Suprapubic skin (tissue), 4 donors: ENCODE data around the gene ZSWIM5. TPM values are rescaled to one million over a fixed set of nuclear protein-coding genes. Genes with fewer than 3 reads are reported as not detected.
"Not testable (repeated sequence)": the region's sequence is repeated elsewhere in the genome, so short reads cannot be mapped to it uniquely, and the experiment has no call there.

Experiments
- DNase-seq, 2 donors: peaks; one replicate each; pipeline ENCODE4 v3.0.0-alpha.2; 2019; ENCODE audit warnings: low spot score in 2 of 2
- H3K27ac ChIP-seq: fragments of 200-600 bp; sonication (generic); one replicate; pipeline ENCODE4 v1.5.1; 2019
- H3K27me3 ChIP-seq: fragments of 200-600 bp; sonication (generic); one replicate; pipeline ENCODE4 v1.5.1; 2019
- H3K36me3 ChIP-seq: fragments of 200-600 bp; sonication (generic); one replicate; pipeline ENCODE4 v1.5.1; 2019
- H3K4me1 ChIP-seq: fragments of 200-600 bp; sonication (generic); one replicate; pipeline ENCODE4 v1.5.1; 2019
- H3K4me3 ChIP-seq: fragments of 200-600 bp; sonication (generic); one replicate; pipeline ENCODE4 v1.5.1; 2019; ENCODE audit warnings: mild to moderate bottlenecking
- H3K9me3 ChIP-seq: fragments of 200-600 bp; sonication (generic); one replicate; pipeline ENCODE4 v1.5.1; 2019
- EP300 ChIP-seq: sonication (generic); formaldehyde crosslinking; IDR thresholded peaks from one replicate; pipeline ENCODE4 v1.6.1; 2017; ENCODE audit warnings: antibody characterized with exemption
- POLR2A ChIP-seq, 2 donors: fragments of 450-650 bp; IDR thresholded peaks; one replicate each; pipeline ENCODE4 v1.6.1; 2017; ENCODE audit warnings: antibody characterized with exemption in 2 of 2, mild to moderate bottlenecking in 2 of 2, moderate library complexity in 2 of 2
- POLR2AphosphoS5 ChIP-seq, 3 donors: sonication (generic); formaldehyde crosslinking; IDR thresholded peaks; one replicate each; pipeline ENCODE4 v1.6.1; 2017; ENCODE audit warnings: antibody characterized with exemption in 3 of 3
- WGBS: methylation state at CpG from one replicate; pipeline ENCODE4 v1.1.5; 2018; 5-methylcytosine and 5-hydroxymethylcytosine counted together
- total RNA-seq, 4 donors: library from RNA; depleted of rRNA; stranded (reverse); fragments of >200 nt; gene quantifications; one replicate each; pipeline ENCODE4 v1.1.0, GENCODE V29; 2016
- TF ChIP-seq, protein P1 (sequence below), 2 donors: fragments of 200-600 bp in 1 of 2; fragments of 450-650 bp in 1 of 2; sonication (generic) in 1 of 2; IDR thresholded peaks; one replicate each; pipeline ENCODE4 v1.5.1; 2016 to 2019; ENCODE audit warnings: antibody characterized with exemption in 2 of 2, mild to moderate bottlenecking in 1 of 2, moderate library complexity in 1 of 2

Gene ZSWIM5
- total RNA-seq, 4 donors from 2014 or later = 1.9 to 3.5 (median 2.8) TPM

DNA sequence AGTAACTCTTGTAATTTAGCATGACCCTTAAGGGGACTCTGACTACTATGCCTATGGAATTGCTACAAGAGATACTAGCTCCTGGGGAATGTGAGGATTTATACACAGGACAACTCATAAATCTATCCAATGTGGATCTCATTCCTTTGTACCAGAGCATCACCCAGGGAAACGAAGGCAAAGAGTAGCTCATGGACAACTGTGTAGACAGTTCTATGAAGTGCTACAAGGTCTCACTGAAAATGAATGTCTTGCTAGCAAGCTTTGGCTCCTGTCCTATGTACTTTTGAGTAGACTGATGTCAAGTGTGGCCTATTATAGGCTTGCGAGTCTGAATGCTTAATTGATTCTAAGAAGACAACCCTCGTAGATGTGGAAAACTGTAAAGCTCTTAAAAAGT, 93.7 kb downstream of the ZSWIM5 start:
- 88% methylated on average over 3 of the region's 3 CpGs for WGBS

DNA sequence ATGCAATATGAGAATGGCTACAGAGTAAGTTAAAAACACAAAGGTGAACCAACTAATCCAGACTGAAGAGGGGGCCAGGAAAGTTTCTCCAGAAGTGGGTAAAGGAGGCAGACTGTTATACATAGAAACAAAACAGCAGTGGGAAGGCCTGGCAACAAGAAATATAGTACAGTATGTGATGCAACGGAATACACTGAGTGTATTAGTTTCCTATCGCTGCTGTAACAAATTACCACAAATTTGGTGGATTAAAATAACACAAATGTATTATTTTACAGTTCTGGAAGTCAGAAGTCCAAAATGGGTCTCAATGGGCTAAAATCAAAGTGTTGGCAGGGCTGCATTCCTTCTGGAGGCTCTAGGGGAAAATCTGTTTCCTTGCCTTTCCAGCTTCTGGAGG, 95.2 kb downstream of the ZSWIM5 start:
- Histone ChIP-seq H3K4me1 (no peaks in the 10 kb centered on the region), H3K27me3 (no peaks in the 10 kb centered on the region), H3K36me3 (no peaks in the 10 kb centered on the region), H3K27ac (no peak overlapping the region), H3K4me3 (no peak overlapping the region), H3K9me3 (no peaks in the 10 kb centered on the region)
- TF ChIP-seq EP300 (no peak), POLR2AphosphoS5 (IDR thresholded peaks at IDR 0.05) (no peak), POLR2A (IDR thresholded peaks at IDR 0.05) (no peak)
- TF ChIP-seq, protein P1, sequence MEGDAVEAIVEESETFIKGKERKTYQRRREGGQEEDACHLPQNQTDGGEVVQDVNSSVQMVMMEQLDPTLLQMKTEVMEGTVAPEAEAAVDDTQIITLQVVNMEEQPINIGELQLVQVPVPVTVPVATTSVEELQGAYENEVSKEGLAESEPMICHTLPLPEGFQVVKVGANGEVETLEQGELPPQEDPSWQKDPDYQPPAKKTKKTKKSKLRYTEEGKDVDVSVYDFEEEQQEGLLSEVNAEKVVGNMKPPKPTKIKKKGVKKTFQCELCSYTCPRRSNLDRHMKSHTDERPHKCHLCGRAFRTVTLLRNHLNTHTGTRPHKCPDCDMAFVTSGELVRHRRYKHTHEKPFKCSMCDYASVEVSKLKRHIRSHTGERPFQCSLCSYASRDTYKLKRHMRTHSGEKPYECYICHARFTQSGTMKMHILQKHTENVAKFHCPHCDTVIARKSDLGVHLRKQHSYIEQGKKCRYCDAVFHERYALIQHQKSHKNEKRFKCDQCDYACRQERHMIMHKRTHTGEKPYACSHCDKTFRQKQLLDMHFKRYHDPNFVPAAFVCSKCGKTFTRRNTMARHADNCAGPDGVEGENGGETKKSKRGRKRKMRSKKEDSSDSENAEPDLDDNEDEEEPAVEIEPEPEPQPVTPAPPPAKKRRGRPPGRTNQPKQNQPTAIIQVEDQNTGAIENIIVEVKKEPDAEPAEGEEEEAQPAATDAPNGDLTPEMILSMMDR (IDR thresholded peaks at IDR 0.05) = no peak
- no peak for DNase-seq
- 94% methylated on average over 2 of the region's 2 CpGs for WGBS

More for the DNA sequence above, 93.7 kb downstream of the ZSWIM5 start:
- no peaks in the 10 kb centered on the region for H3K36me3 ChIP-seq
- no peaks in the 10 kb centered on the region for H3K9me3 ChIP-seq
- H3K4me1 ChIP-seq = no peaks in the 10 kb centered on the region
- no peaks in the 10 kb centered on the region for H3K27me3 ChIP-seq
- no peak for TF ChIP-seq POLR2AphosphoS5 (IDR thresholded peaks at IDR 0.05)
- TF ChIP-seq POLR2A (IDR thresholded peaks at IDR 0.05) = no peak
- TF ChIP-seq, protein P1 (IDR thresholded peaks at IDR 0.05) = no peak
- TF ChIP-seq EP300 = no peak
- no peak for DNase-seq
- no peak overlapping the region for H3K4me3 ChIP-seq
- no peak overlapping the region for H3K27ac ChIP-seq

DNA sequence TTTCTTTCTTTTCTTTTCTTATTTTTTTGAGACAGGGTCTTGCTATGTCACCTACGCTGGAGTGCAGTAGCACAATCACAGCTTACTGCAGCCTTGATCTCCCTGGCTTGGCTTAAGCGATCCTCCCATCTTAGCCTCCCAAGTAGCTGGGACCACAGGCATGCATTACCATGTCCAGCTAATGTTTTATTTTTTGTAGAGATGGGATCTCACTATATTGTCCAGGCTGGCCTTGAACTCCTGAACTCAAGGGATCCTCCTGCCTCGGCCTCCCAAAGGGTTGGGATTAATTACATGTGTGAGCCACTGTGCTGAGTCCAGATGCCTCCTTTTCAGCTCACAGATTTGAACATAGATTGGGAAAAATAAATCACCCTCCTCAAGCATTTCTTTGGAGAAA, 98.6 kb downstream of the ZSWIM5 start:
- Histone ChIP-seq H3K4me1 (no peaks in the 10 kb centered on the region), H3K9me3 (no peaks in the 10 kb centered on the region), H3K27ac (no peak overlapping the region), H3K36me3 (no peaks in the 10 kb centered on the region), H3K27me3 (no peaks in the 10 kb centered on the region), H3K4me3 (no peak overlapping the region)
- no peak for DNase-seq
- WGBS = 94% methylated on average over 3 of the region's 3 CpGs
- TF ChIP-seq POLR2A (IDR thresholded peaks at IDR 0.05) (no peak), POLR2AphosphoS5 (IDR thresholded peaks at IDR 0.05) (no peak), EP300 (no peak)
- TF ChIP-seq, protein P1 (IDR thresholded peaks at IDR 0.05) = no peak

DNA sequence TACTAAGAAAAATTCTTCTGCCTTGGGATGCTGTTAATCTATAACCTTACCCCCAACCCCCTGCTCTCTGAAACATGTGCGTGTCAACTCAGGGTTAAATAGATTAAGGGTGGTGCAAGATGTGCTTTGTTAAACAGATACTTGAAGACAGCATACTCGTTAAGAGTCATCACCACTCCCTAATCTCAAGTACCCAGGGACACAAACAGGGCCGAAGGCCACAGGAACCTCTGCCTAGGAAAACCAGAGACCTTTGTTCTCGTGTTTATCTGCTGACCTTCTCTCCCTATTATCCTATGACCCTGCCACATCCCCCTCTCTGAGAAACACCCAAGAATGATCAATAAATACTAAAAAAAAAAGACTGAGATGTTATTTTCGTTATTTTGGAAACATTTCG, 99.5 kb downstream of the ZSWIM5 start:
- not testable (repeated sequence) for H3K36me3 ChIP-seq, H3K27me3 ChIP-seq, H3K4me1 ChIP-seq, H3K4me3 ChIP-seq, H3K27ac ChIP-seq, H3K9me3 ChIP-seq, DNase-seq
- 85% methylated on average over 6 of the region's 6 CpGs for WGBS

DNA sequence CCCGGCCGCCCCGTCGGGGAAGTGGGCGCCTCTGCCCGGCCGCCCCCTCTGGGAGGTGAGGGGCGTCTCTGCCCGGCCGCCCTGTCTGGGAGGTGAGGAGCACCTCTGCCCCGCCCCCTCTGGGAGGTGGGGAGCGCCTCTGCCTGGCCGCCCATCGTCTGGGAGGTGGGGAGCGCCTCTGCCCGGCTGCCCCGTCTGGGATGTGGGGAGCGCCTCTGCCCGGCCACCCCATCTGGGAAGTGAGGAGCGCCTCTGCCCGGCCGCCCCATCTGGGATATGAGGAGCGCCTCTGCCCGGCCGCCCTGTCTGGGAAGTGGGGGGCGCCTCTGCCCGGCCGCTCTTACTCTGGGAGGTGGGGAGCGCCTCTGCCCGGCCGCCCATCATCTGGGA, 100.3 kb downstream of the ZSWIM5 start:
- not testable (repeated sequence) for H3K27me3 ChIP-seq, H3K9me3 ChIP-seq, H3K36me3 ChIP-seq, H3K4me3 ChIP-seq, DNase-seq, H3K27ac ChIP-seq, H3K4me1 ChIP-seq
- WGBS = 100% methylated on average over 5 of the region's 31 CpGs

DNA sequence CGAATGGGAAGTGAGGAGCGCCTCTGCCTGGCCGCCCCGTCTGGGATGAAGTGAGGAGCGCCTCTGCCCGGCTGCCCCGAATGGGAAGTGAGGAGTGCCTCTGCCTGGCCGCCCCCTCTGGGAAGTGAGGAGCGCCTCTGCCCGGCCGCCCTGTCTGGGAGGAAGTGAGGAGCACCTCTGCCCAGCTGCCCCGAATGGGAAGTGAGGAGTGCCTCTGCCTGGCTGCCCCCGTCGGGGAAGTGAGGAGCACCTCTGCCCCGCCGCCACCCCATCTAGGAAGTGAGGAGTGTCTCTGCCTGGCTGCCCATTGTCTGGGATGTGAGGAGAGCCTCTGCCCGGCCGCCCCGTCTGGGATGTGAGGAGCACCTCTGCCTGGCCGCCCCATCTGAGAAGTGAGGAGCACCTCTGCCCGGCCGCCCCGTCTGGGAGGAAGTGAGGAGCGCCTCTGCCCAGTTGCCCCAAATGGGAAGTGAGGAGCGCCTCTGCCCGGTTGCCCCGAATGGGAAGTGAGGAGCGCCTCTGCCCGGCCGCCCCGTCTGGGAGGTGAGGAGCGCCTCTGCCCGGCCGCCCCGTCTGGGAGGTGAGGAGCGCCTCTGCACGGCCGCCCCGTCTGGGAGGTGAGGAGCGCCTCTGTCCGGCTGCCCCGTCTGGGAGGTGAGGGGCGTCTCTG, 100.8 kb downstream of the ZSWIM5 start:
- WGBS = 98% methylated on average over 28 of the region's 43 CpGs
- not testable (repeated sequence) for H3K9me3 ChIP-seq, DNase-seq

DNA sequence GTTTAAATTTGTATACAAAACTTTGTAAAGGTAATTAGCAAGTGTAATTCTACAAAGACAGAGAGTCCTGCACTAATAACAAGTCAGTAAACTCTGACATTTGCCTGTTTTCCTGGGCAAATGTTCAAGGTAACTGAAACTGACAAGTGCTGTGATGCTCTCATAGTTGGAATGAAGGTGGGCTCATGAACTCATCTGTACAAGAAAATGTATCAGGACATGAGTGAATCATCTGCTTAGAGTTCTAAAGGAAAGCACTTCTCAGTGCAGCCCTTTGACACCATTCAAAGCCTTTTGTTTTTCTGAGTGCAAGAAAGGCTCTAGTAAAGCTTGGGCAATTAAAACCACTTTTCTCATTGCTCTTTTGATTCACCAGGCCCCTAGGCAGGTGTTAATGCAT, 102.9 kb downstream of the ZSWIM5 start:
- no peaks in the 10 kb centered on the region for H3K9me3 ChIP-seq
- no peaks in the 10 kb centered on the region for H3K4me1 ChIP-seq
- DNase-seq = no peak
- no peaks in the 10 kb centered on the region for H3K27me3 ChIP-seq
- no peak overlapping the region for H3K27ac ChIP-seq
- no peak for TF ChIP-seq POLR2AphosphoS5 (IDR thresholded peaks at IDR 0.05)
- H3K4me3 ChIP-seq = no peak overlapping the region
- H3K36me3 ChIP-seq = no peaks in the 10 kb centered on the region

More for the DNA sequence above, 100.8 kb downstream of the ZSWIM5 start:
- not testable (repeated sequence) for H3K36me3 ChIP-seq, H3K27ac ChIP-seq, H3K4me3 ChIP-seq, H3K27me3 ChIP-seq, H3K4me1 ChIP-seq
